HepG2 (cell line): ENCODE data around the gene ZSWIM5. TPM values are rescaled to one million over a fixed set of nuclear protein-coding genes. Genes with fewer than 3 reads are reported as not detected.

ENCODE experiments used
- ARNTL ChIP-seq: sonication (generic); formaldehyde crosslinking; IDR thresholded peaks from 2 replicates; pipeline ENCODE4 v1.4.0; 2020; ENCODE audit warnings: mild to moderate bottlenecking, missing genetic modification reagents
- CHD4 ChIP-seq: fragments of 200-600 bp; sonication (generic); IDR thresholded peaks from 2 replicates; pipeline ENCODE4 v1.7.0; 2017; ENCODE audit warnings: mild to moderate bottlenecking, low read length, borderline replicate concordance
- FOSL2 ChIP-seq: sonication (generic); formaldehyde crosslinking; IDR thresholded peaks from 2 replicates; pipeline ENCODE4 v1.4.0; 2020; ENCODE audit warnings: missing genetic modification reagents
- HNRNPUL1 ChIP-seq: fragments of 200-400 bp; formaldehyde crosslinking; IDR thresholded peaks from 2 replicates; pipeline ENCODE4 v1.6.1; 2017; ENCODE audit warnings: low read depth, mild to moderate bottlenecking, low read length, moderate library complexity
- JUNB ChIP-seq: sonication (generic); formaldehyde crosslinking; IDR thresholded peaks from 2 replicates; pipeline ENCODE4 v1.8.0; 2022; ENCODE audit warnings: missing genetic modification reagents, mild to moderate bottlenecking, borderline replicate concordance
- KAT7 ChIP-seq: IDR thresholded peaks from 2 replicates; pipeline ENCODE4 v1.6.1; 2018; ENCODE audit warnings: borderline replicate concordance, missing compliant biosample characterization
- MEIS2 ChIP-seq: sonication (generic); formaldehyde crosslinking; IDR thresholded peaks from 2 replicates; pipeline ENCODE4 v1.9.0; 2021; ENCODE audit warnings: mild to moderate bottlenecking, missing genetic modification reagents
- NR2F6 ChIP-seq, 2 experiments: IDR thresholded peaks; 2 replicates each; pipeline ENCODE4 v1.6.1; 2016; ENCODE audit warnings: antibody characterized with exemption in 1 of 2, mild to moderate bottlenecking in 1 of 2
- PBX2 ChIP-seq: IDR thresholded peaks from 2 replicates; pipeline ENCODE4 v1.6.1; 2016; ENCODE audit warnings: control low read depth
- PHB2 ChIP-seq: fragments of 450-650 bp; IDR thresholded peaks from 2 replicates; pipeline ENCODE4 v1.6.1; 2018; ENCODE audit not compliant: partially characterized antibody
- PHF5A ChIP-seq: IDR thresholded peaks from one replicate; pipeline ENCODE4 v1.6.1; 2018; ENCODE audit warnings: low read depth, missing genetic modification reagents; ENCODE audit not compliant: unreplicated experiment
- RFXANK ChIP-seq: IDR thresholded peaks from 2 replicates; pipeline ENCODE4 v1.6.1; 2016
- THAP11 ChIP-seq: IDR thresholded peaks from 2 replicates; pipeline ENCODE4 v1.6.1; 2016; ENCODE audit warnings: missing biosample characterization, missing genetic modification reagents
- ZNF280B ChIP-seq: sonication (generic); formaldehyde crosslinking; IDR thresholded peaks from 2 replicates; pipeline ENCODE4 v1.5.0; 2020; ENCODE audit warnings: missing genetic modification reagents, mild to moderate bottlenecking, borderline replicate concordance
- ZNF30 ChIP-seq: sonication (generic); formaldehyde crosslinking; IDR thresholded peaks from 2 replicates; pipeline ENCODE4 v1.5.0; 2020; ENCODE audit warnings: mild to moderate bottlenecking, missing genetic modification reagents
- ZNF33B ChIP-seq: sonication (generic); formaldehyde crosslinking; IDR thresholded peaks from 2 replicates; pipeline ENCODE4 v1.5.1; 2020; ENCODE audit warnings: mild to moderate bottlenecking, missing genetic modification reagents
- ZNF549 ChIP-seq: sonication (generic); formaldehyde crosslinking; IDR thresholded peaks from 2 replicates; pipeline ENCODE4 v1.5.0; 2020; ENCODE audit warnings: missing genetic modification reagents
- ZNF569 ChIP-seq: sonication (generic); formaldehyde crosslinking; IDR thresholded peaks from 2 replicates; pipeline ENCODE4 v1.5.0; 2020; ENCODE audit warnings: mild to moderate bottlenecking, missing genetic modification reagents, moderate library complexity, borderline replicate concordance
- ZNF616 ChIP-seq: sonication (generic); formaldehyde crosslinking; IDR thresholded peaks from 2 replicates; pipeline ENCODE4 v1.5.0; 2020; ENCODE audit warnings: low read depth, mild to moderate bottlenecking, missing genetic modification reagents
- ZNF652 ChIP-seq: IDR thresholded peaks from 2 replicates; pipeline ENCODE4 v1.6.1; 2016; ENCODE audit warnings: low read depth, borderline replicate concordance
- ZNF746 ChIP-seq: sonication (generic); formaldehyde crosslinking; IDR thresholded peaks from 2 replicates; pipeline ENCODE4 v1.8.0; 2022; ENCODE audit warnings: mild to moderate bottlenecking, missing genetic modification reagents
- ZNF772 ChIP-seq: sonication (generic); formaldehyde crosslinking; IDR thresholded peaks from 2 replicates; pipeline ENCODE4 v1.5.0; 2020; ENCODE audit warnings: mild to moderate bottlenecking, missing genetic modification reagents
- ZNF777 ChIP-seq: sonication (generic); formaldehyde crosslinking; IDR thresholded peaks from 2 replicates; pipeline ENCODE4 v1.4.0; 2020; ENCODE audit warnings: missing genetic modification reagents
- ZNF841 ChIP-seq: sonication (generic); formaldehyde crosslinking; IDR thresholded peaks from 2 replicates; pipeline ENCODE4 v1.8.1; 2023; ENCODE audit warnings: missing genetic modification reagents, borderline replicate concordance
- polyA plus RNA-seq, 8 experiments: library from polyadenylated mRNA; depleted of rRNA in 3 of 8; stranded (reverse) in 7 of 8; unstranded in 1 of 8; fragments of >200 nt; fragmentation: Illumina TruSeq in 4 of 8; extraction: Trizol in 4 of 8; gene quantifications; 2 replicates each; pipeline versions ENCODE4 v1.2.1 to v1.2.3, GENCODE V29; 2011 to 2016; ENCODE audit warnings: low read depth in 4 of 8, missing spikeins in 1 of 8, mixed read lengths in 1 of 8; ENCODE audit not compliant: insufficient read depth in 1 of 8
- total RNA-seq, 5 experiments: library from RNA; depleted of rRNA; stranded (reverse); fragments of >200 nt; fragmentation: Illumina TruSeq; extraction: Trizol; gene quantifications; 2 replicates each; pipeline ENCODE4 v1.2.3, GENCODE V29; 2016; ENCODE audit warnings: low read depth in 1 of 5
- TF ChIP-seq, protein P1 (sequence below): sonication (generic); formaldehyde crosslinking; IDR thresholded peaks from 2 replicates; pipeline ENCODE4 v1.9.0; 2021; ENCODE audit warnings: missing genetic modification reagents, mild to moderate bottlenecking, borderline replicate concordance
- TF ChIP-seq, protein P2 (sequence below): sonication (generic); formaldehyde crosslinking; IDR thresholded peaks from 2 replicates; pipeline ENCODE4 v1.4.0; 2020; ENCODE audit warnings: mild to moderate bottlenecking, missing genetic modification reagents
- TF ChIP-seq, protein P3 (sequence below): IDR thresholded peaks from 2 replicates; pipeline ENCODE4 v1.6.1; 2016; ENCODE audit warnings: missing biosample characterization, missing genetic modification reagents, low read depth
- TF ChIP-seq, protein P4 (sequence below): IDR thresholded peaks from 2 replicates; pipeline ENCODE4 v1.6.1; 2016; ENCODE audit warnings: mild to moderate bottlenecking, missing biosample characterization, missing genetic modification reagents

The ZSWIM5 gene
- total and polyA plus RNA-seq, 2 of the 13 experiments (the other 11 are each of a cell fraction or from before 2014, with no cell fraction given) = 11.0 to 20.6 TPM

DNA sequence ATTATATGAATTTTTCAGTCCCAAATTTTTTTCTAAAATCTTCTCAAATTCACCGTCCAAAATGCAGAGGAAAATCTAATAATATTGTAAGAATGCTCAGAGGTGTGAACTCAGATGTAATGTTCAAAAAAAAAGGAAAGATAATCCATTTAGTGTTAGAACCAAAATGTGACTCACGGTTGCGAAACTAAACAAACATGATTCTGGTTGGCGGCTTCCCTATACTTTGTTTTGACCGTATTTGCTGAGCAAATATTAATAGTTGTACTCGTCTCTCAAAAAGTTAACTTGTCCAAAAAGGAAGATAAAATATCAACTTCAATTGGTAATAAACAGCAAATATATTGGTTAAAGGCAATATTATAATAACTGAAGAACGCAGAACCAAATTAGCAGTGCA, 34.4 kb downstream of the ZSWIM5 start (continued):
- TF ChIP-seq NR2F6 (IDR thresholded peaks at IDR 0.05) (peak; percentile 69), NR2F6 (CRISPR knock-in tag; IDR thresholded peaks at IDR 0.05) (peak; percentile 60), FOSL2 (CRISPR knock-in tag) (peak; percentile 89; the same call in 1 of the 2 replicates), PHB2 (no peak), ZNF569 (CRISPR knock-in tag) (no peak), RFXANK (CRISPR knock-in tag) (no peak), CHD4 (no peak; the same call in 1 of the 2 replicates), ZNF841 (no peak), ZNF30 (CRISPR knock-in tag) (no peak), KAT7 (CRISPR knock-in tag) (no peak), ZNF746 (CRISPR knock-in tag) (no peak), MEIS2 (CRISPR knock-in tag) (no peak), ZNF772 (CRISPR knock-in tag) (no peak), THAP11 (CRISPR knock-in tag) (peak; percentile 59), ZNF616 (no peak), ZNF652 (CRISPR knock-in tag) (peak; percentile 38; the same call in 1 of the 2 replicates), JUNB (CRISPR knock-in tag) (peak; percentile 97), HNRNPUL1 (no peak), PHF5A (peak; percentile 47), ARNTL (no peak), ZNF777 (CRISPR knock-in tag) (no peak), ZNF33B (CRISPR knock-in tag) (no peak), PBX2 (CRISPR knock-in tag) (no peak), ZNF280B (CRISPR knock-in tag) (no peak), ZNF549 (no peak)
- TF ChIP-seq, protein P1, sequence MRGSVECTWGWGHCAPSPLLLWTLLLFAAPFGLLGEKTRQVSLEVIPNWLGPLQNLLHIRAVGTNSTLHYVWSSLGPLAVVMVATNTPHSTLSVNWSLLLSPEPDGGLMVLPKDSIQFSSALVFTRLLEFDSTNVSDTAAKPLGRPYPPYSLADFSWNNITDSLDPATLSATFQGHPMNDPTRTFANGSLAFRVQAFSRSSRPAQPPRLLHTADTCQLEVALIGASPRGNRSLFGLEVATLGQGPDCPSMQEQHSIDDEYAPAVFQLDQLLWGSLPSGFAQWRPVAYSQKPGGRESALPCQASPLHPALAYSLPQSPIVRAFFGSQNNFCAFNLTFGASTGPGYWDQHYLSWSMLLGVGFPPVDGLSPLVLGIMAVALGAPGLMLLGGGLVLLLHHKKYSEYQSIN (CRISPR knock-in tag) = no peak
- TF ChIP-seq, protein P2, sequence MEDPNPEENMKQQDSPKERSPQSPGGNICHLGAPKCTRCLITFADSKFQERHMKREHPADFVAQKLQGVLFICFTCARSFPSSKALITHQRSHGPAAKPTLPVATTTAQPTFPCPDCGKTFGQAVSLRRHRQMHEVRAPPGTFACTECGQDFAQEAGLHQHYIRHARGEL = no peak
- TF ChIP-seq, protein P3, sequence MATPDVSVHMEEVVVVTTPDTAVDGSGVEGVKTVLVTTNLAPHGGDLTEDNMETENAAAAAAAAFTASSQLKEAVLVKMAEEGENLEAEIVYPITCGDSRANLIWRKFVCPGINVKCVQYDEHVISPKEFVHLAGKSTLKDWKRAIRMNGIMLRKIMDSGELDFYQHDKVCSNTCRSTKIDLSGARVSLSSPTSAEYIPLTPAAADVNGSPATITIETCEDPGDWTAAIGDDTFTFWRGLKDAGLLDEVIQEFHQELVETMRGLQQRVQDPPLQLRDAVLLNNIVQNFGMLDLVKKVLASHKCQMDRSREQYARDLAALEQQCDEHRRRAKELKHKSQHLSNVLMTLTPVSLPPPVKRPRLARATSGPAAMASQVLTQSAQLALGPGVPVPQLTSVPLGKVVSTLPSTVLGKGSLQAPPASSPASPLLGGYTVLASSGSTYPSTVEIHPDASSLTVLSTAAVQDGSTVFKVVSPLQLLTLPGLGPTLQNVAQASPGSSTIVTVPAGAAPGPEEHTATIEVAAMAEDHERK (CRISPR knock-in tag) = no peak
- TF ChIP-seq, protein P4, sequence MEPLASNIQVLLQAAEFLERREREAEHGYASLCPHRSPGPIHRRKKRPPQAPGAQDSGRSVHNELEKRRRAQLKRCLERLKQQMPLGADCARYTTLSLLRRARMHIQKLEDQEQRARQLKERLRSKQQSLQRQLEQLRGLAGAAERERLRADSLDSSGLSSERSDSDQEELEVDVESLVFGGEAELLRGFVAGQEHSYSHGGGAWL (CRISPR knock-in tag) = no peak
